ENCODE data around the gene CCDC85B. TPM values are rescaled to one million over a fixed set of nuclear protein-coding genes. Genes with fewer than 3 reads are reported as not detected.
"Not testable (repeated sequence)": the region's sequence is repeated elsewhere in the genome, so short reads cannot be mapped to it uniquely, and the experiment has no call there.

Gene CCDC85B
- polyA plus RNA-seq = 100 to 1,000 TPM in 2 of 3 donors, 10 to 100 TPM in 1; 62.9 to 159 (median 142) TPM

GRCh38 chr11:65890324-65891218 is at the start of gene CCDC85B:
CCDC85B (plus strand) TSS chr11:65890673; CDS start chr11:65890784, 111 bp downstream.
- peak; percentile 98 to 99 (median 98) for DNase-seq
- Mint-ChIP-seq H3K27me3 (ENCODE audit: low read depth in 3 of 3) (peaks cover 7 to 19% (median 10%) of the 10 kb centered on the region in 3 donors), H3K9me3 (no peaks in the 10 kb centered on the region), H3K27ac (peak within 1 kb of the TSS; percentile 94 to 99 (median 98)), H3K4me3 (peak within 1 kb of the TSS; percentile 84 to 94 (median 92)), H3K36me3 (peaks cover 0 to 4% (median 0%) of the 10 kb centered on the region in 3 donors), H3K4me1 (peaks cover 74 to 80% of the 10 kb centered on the region in 2 donors)

GRCh38 chr11:65842144-65842543 is 48.3 kb upstream of the CCDC85B start:
- Mint-ChIP-seq H3K36me3 (no peaks in the 10 kb centered on the region), H3K27me3 (ENCODE audit: low read depth in 3 of 3) (no peaks in the 10 kb centered on the region), H3K4me3 (no peak overlapping the region), H3K27ac (no peak overlapping the region), H3K9me3 (no peaks in the 10 kb centered on the region), H3K4me1 (no peaks in the 10 kb centered on the region)
- no peak for DNase-seq

- Mint-ChIP-seq H3K27me3 (ENCODE audit: low read depth in 3 of 3) (no peaks in the 10 kb centered on the region), H3K4me3 (no peak overlapping the region), H3K27ac (no peak overlapping the region), H3K36me3 (no peaks in the 10 kb centered on the region), H3K4me1 (no peaks in the 10 kb centered on the region), H3K9me3 (no peaks in the 10 kb centered on the region)
- no peak for DNase-seq
Measured at GRCh38 chr11:65843811-65844210, 46.7 kb upstream of the CCDC85B start.

GRCh38 chr11:65844231-65844872 is 46.1 kb upstream of the CCDC85B start:
- DNase-seq = no peak
- H3K27me3 Mint-ChIP-seq (ENCODE audit: low read depth in 3 of 3) = no peaks in the 10 kb centered on the region
- no peaks in the 10 kb centered on the region for H3K36me3 Mint-ChIP-seq
- H3K27ac Mint-ChIP-seq = no peak overlapping the region
- no peaks in the 10 kb centered on the region for H3K4me1 Mint-ChIP-seq
- no peaks in the 10 kb centered on the region for H3K9me3 Mint-ChIP-seq
- no peak overlapping the region for H3K4me3 Mint-ChIP-seq

GRCh38 chr11:65847746-65848145 is 42.7 kb upstream of the CCDC85B start:
- H3K27me3 Mint-ChIP-seq (ENCODE audit: low read depth in 3 of 3) = no peaks in the 10 kb centered on the region
- peaks cover 4 to 5% of the 10 kb centered on the region in 2 donors for H3K4me1 Mint-ChIP-seq
- H3K27ac Mint-ChIP-seq = peak overlapping the region in 1 of 6 donors; percentile 7
- H3K36me3 Mint-ChIP-seq = peaks cover 8 to 9% (median 9%) of the 10 kb centered on the region in 3 donors
- H3K4me3 Mint-ChIP-seq = no peak overlapping the region
- DNase-seq = no peak
- H3K9me3 Mint-ChIP-seq = no peaks in the 10 kb centered on the region

- H3K27ac Mint-ChIP-seq = peak overlapping the region in 4 of 6 donors; percentile 5 to 72 (median 62)
- not testable (repeated sequence) for H3K27me3 Mint-ChIP-seq (ENCODE audit: low read depth in 3 of 3); H3K9me3 Mint-ChIP-seq; H3K4me3 Mint-ChIP-seq; DNase-seq
- H3K4me1 Mint-ChIP-seq = peaks cover 10 to 12% of the 10 kb centered on the region in 2 donors
- H3K36me3 Mint-ChIP-seq = peaks cover 8 to 14% (median 9%) of the 10 kb centered on the region in 3 donors
Measured at GRCh38 chr11:65848693-65849092, 41.8 kb upstream of the CCDC85B start.

GRCh38 chr11:65849366-65849765 is 41.1 kb upstream of the CCDC85B start:
- no peak overlapping the region for H3K4me3 Mint-ChIP-seq
- H3K27me3 Mint-ChIP-seq (ENCODE audit: low read depth in 3 of 3) = peaks cover 0 to 7% (median 3%) of the 10 kb centered on the region in 3 donors
- DNase-seq = no peak
- peak overlapping the region in 2 of 6 donors; percentile 7 to 8 for H3K27ac Mint-ChIP-seq
- H3K9me3 Mint-ChIP-seq = no peaks in the 10 kb centered on the region
- peaks cover 10 to 20% (median 11%) of the 10 kb centered on the region in 3 donors for H3K36me3 Mint-ChIP-seq
- peaks cover 15 to 19% of the 10 kb centered on the region in 2 donors for H3K4me1 Mint-ChIP-seq

- Mint-ChIP-seq H3K4me3 (no peak overlapping the region), H3K27ac (no peak overlapping the region), H3K27me3 (ENCODE audit: low read depth in 3 of 3) (peaks cover 2 to 9% (median 3%) of the 10 kb centered on the region in 3 donors), H3K36me3 (peaks cover 14 to 25% (median 15%) of the 10 kb centered on the region in 3 donors), H3K9me3 (no peaks in the 10 kb centered on the region), H3K4me1 (peaks cover 19 to 23% of the 10 kb centered on the region in 2 donors)
- no peak for DNase-seq
Measured at GRCh38 chr11:65849771-65850216, 40.7 kb upstream of the CCDC85B start.

GRCh38 chr11:65850217-65851082 is 40.0 kb upstream of the CCDC85B start:
- H3K27me3 Mint-ChIP-seq (ENCODE audit: low read depth in 3 of 3) = peaks cover 2 to 9% (median 3%) of the 10 kb centered on the region in 3 donors
- no peak overlapping the region for H3K4me3 Mint-ChIP-seq
- H3K9me3 Mint-ChIP-seq = no peaks in the 10 kb centered on the region
- peaks cover 16 to 26% (median 16%) of the 10 kb centered on the region in 3 donors for H3K36me3 Mint-ChIP-seq
- no peak overlapping the region for H3K27ac Mint-ChIP-seq
- H3K4me1 Mint-ChIP-seq = peaks cover 23 to 28% of the 10 kb centered on the region in 2 donors
- no peak for DNase-seq

GRCh38 chr11:65851083-65851579 is 39.3 kb upstream of the CCDC85B start:
- no peak for DNase-seq
- peaks cover 30 to 35% of the 10 kb centered on the region in 2 donors for H3K4me1 Mint-ChIP-seq
- no peak overlapping the region for H3K4me3 Mint-ChIP-seq
- peak overlapping the region in 1 of 6 donors; percentile 44 for H3K27ac Mint-ChIP-seq
- peaks cover 2 to 9% (median 5%) of the 10 kb centered on the region in 3 donors for H3K27me3 Mint-ChIP-seq (ENCODE audit: low read depth in 3 of 3)
- peaks cover 19 to 33% (median 20%) of the 10 kb centered on the region in 3 donors for H3K36me3 Mint-ChIP-seq
- H3K9me3 Mint-ChIP-seq = no peaks in the 10 kb centered on the region

GRCh38 chr11:65851811-65852507 is 38.5 kb upstream of the CCDC85B start:
- Mint-ChIP-seq H3K27ac (peak overlapping the region in 4 of 6 donors; percentile 34 to 65 (median 50)), H3K36me3 (peaks cover 24 to 41% (median 25%) of the 10 kb centered on the region in 3 donors), H3K4me3 (no peak overlapping the region), H3K4me1 (peaks cover 38 to 43% of the 10 kb centered on the region in 2 donors), H3K27me3 (ENCODE audit: low read depth in 3 of 3) (peaks cover 5 to 12% (median 12%) of the 10 kb centered on the region in 3 donors), H3K9me3 (no peaks in the 10 kb centered on the region)
- no peak for DNase-seq

GRCh38 chr11:65852508-65853245 is 37.8 kb upstream of the CCDC85B start:
- Mint-ChIP-seq H3K4me1 (peaks cover 39 to 44% of the 10 kb centered on the region in 2 donors), H3K4me3 (no peak overlapping the region), H3K9me3 (no peaks in the 10 kb centered on the region), H3K27ac (peak overlapping the region in 1 of 6 donors; percentile 57), H3K27me3 (ENCODE audit: low read depth in 3 of 3) (peaks cover 5 to 18% (median 12%) of the 10 kb centered on the region in 3 donors), H3K36me3 (peaks cover 24 to 41% (median 25%) of the 10 kb centered on the region in 3 donors)
- no peak for DNase-seq

All from immature natural killer cell (primary cell).